HG02798 (cell line): Measurements from ENCODE around the gene EIPR1.
"Not testable (repeated sequence)": the region's sequence is repeated elsewhere in the genome, so short reads cannot be mapped to it uniquely, and the experiment has no call there.

ENCODE experiments used
- ATAC-seq: cut with Tn5 transposase; IDR thresholded peaks from one replicate; pipeline ENCODE4 v1.9.1; 2021; ENCODE audit warnings: mild to moderate bottlenecking; ENCODE audit not compliant: unreplicated experiment, poor library complexity

Gene EIPR1

DNA sequence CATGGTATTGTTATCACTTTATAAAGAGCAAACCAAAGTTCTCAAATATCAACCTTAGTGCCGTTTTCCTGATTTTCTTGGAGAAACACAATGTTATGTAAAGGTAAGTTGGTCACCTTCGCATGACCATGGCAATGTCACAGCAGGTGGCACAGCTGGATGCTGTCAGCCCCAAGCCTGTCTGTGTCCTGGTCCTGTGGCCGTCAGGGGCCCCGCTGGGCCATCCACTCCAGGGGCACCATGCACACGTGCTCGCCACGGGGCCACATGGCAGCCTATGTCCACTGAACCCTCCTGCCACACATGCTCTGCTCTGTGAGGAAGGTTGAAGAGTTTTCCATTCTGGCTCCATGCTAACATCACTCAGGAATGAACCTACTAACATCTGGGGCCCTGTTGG lies 85.9 kb downstream of the EIPR1 start:
- ATAC-seq = no peak

- no peak for ATAC-seq
Measured at GRCh38 chr2:3291113-3291512, 86.5 kb downstream of the EIPR1 start.

GRCh38 chr2:3290655-3291054 lies 87.0 kb downstream of the EIPR1 start:
- ATAC-seq = no peak

GRCh38 chr2:3289971-3290370 lies 87.6 kb downstream of the EIPR1 start:
- ATAC-seq = no peak

- no peak for ATAC-seq
Measured at GRCh38 chr2:3289526-3289925, 88.1 kb downstream of the EIPR1 start.

DNA sequence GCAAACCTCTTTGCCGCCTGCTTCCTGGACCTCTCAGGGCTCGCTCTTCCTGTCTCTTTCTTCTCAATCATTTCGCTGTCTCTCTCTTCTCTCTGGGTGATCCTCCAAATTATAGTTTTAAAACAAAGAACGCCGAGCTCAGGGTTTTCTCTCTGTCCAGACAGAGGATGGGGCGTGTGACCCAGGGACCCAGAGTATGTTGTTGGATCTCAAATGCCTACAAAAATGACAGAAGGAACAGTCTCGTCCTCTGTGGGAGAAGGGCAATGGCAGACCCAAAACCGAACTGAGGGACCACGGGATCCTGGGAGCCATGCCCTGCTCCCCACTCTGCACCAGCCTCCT lies 88.5 kb downstream of the EIPR1 start:
- no peak for ATAC-seq

DNA sequence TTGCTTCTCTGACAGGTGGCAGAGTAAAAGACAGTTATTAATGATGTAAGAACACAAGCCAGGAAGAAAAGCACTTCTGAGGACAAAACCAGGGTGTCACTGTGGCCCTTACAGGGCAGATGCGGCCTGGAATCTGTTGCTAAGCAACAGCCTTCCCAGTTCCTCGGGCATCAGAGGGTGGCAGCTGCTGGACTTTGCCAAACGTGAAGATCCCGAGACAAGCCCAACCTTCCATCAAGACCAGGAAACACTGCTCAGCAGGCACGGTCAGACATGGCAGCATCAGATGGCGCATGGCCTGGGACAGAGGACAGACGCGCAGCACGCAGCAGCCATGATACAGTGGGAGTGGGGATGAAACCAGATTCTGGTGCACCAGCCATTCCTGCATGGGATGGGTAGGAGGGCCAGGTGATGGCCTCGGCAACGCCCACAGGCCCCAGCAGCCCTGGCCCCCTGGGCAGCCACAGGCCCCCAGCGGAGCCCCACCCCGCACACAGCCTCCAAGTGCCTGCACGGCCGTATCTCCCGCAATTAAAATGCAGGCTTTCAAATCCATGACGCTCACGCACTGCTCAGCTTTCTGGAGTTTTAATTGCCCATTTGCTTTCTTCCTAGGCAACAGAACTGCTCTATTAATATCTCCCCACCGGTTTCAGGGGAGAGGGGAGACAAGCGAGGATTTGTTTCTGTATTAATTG lies 89.0 kb downstream of the EIPR1 start:
- no peak for ATAC-seq

DNA sequence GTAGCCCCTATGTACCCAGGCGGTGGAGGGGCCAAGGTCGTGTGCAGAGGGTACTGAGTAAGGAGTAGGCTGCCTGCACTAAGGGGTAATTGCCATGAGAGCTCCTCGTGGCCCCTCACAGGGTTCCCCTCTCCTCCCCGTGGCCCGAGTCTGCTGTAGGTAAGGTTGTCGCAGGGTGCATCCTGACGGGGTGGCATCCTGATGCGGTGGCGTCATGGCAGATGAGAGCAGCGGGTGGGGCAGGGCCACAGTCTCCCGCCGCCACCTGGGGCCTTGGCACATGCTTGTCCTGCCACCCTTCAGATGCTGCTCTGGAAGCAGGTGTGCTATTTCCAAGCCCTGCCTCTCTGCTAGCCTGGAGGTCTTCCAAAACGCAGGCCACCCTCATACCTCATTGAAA lies 89.7 kb downstream of the EIPR1 start:
- no peak for ATAC-seq

DNA sequence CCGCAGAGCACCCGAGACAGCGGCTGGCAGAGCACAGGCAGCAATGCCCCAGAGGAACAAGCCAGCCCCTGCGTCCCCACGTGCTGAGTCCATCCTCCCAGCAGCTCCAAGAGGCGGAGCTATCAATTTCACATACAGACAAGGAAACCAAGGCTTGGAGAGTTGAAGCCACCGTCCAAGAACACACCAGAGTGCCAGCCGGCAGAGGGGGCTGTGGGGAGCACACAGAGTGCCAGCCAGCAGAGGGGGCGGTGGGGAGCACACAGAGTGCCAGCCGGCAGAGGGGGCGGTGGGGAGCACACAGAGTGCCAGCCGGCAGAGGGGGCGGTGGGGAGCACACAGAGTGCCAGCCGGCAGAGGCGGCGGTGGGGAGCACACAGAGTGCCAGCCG lies 91.0 kb downstream of the EIPR1 start:
- not testable (repeated sequence) for ATAC-seq

- no peak for ATAC-seq
Measured at GRCh38 chr2:3285901-3286645, 91.5 kb downstream of the EIPR1 start.

DNA sequence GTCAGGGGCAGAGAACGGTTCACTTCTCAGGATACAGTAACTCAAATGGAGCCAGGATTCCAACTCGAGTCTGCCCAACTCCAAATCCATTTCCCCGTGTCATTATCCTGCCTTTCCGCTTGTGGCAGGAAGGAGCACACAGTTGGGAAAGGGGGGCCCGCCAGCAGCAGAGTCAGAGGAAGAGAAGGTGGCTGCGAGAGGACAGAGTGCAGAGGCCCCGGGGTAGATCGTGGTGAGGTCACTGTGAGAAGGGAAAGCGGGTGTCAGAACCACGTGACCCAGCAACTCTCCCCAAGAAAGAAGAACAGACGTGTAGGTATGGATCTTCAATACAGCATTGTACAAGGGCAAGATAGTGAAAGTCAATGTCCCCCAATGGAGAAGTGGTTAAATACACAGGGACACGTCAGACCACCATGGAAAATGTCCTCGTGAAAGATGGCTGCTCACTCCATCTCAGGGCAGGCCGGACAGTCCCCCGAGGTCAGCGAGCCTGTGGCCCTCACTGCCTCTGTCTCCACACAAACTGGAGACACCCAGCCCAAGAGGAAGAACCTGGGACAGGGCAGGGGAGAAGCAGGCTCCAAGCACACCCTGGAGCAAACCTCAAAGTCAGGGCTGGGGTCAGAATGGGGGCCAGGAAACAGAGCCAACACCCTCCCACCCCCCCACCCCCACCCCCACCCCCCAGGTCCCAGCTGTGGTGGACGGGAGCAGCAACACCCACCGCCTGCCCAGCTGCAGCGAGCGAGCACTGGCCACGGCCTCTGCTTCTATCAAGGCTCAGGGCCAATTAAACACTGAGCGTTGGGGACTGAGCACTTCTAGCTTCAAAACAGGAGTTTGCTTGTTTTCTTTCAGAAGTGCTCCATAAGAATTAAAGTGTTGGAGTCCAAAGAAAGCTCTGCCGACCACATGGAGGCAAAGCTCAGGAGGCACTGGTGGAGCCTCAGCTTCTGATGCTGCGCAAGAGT lies 92.7 kb downstream of the EIPR1 start:
- no peak for ATAC-seq

GRCh38 chr2:3283876-3284656 lies 93.6 kb downstream of the EIPR1 start:
- ATAC-seq = not testable (repeated sequence)

- no peak for ATAC-seq
Measured at GRCh38 chr2:3283206-3283605, 94.4 kb downstream of the EIPR1 start.

- ATAC-seq = no peak
Measured at GRCh38 chr2:3282056-3282998, 95.3 kb downstream of the EIPR1 start.

DNA sequence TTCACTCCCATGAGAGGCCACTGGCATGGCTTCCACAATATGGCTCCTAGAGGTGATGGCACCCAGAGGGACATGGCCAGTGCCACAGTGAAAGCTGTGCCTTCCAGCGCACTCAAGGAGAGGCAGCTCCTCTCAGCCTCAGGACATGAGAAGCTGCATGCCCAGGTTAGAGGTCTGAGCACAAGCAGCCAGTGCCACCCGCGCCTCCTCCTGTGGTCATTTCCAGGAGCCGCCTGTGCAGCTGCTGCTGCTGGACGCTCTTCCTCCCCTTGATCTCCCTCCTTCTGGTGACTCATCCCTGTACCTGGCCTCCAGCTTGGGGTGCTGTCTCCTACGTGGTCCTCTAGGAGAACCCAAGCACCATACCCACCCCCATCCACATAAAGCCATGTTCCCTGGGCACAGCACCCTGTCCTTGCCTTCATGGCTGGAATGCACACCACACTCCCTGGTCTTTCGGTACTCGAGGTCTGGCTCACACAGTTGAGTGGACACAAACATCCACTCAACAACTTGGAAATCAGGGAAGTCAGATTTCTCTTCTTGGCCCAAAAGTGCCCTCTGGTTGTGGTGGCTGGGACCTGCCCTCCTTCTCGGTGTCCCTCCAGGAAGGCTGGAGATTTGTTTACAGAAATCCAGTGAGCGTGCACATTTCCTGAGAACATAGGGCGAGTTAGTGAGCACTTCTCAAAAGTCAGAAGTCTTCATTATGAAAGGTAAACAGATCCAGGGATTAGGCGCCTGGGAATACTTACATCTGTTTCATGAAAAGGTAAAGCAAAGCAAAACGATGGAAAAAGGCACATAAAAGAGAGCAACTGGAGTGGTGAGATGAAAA lies 96.7 kb downstream of the EIPR1 start:
- ATAC-seq = no peak

GRCh38 chr2:3280197-3280596 lies 97.4 kb downstream of the EIPR1 start:
- ATAC-seq = no peak

DNA sequence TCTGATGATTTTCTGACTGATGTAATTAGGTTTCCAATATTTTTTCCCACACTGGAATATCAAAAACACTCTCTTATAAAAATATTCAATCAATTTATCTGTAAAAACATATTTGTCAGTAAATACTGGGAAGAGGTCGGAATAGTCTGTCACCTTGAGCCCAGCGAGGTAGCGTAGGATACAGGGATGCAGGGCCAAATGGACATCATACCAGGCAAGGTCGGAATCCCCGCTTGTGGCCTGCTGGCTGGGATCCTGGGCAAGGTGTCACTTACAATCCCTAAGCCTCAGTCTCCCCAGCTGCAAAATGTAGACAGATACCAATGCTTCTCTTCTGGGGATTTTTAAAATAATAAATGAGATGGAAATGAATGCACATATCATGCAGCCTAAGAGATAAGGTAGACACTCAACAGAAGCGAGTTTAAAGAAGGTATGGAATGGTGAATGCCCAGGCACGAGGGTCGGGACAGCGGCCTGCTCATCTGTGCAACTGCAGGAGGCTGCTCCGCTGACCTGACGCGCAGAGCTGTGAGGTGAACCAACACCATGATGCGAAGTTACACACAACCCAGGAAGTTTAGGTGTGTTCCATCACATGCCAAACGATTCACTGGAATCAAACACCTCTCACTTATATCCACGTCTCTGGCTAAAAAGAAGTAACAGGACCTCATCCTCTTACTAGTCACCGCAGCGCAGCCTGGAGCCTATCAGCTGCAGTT lies 98.2 kb downstream of the EIPR1 start:
- ATAC-seq = no peak
